GM18526 (cell line): ENCODE measurements around the gene CCNJL.

Experiments used
- POLR2A ChIP-seq: IDR thresholded peaks from 3 replicates; pipeline ENCODE4 v1.6.1; 2011; ENCODE audit not compliant: insufficient read length; ENCODE audit errors: extremely low read depth

Gene CCNJL

DNA sequence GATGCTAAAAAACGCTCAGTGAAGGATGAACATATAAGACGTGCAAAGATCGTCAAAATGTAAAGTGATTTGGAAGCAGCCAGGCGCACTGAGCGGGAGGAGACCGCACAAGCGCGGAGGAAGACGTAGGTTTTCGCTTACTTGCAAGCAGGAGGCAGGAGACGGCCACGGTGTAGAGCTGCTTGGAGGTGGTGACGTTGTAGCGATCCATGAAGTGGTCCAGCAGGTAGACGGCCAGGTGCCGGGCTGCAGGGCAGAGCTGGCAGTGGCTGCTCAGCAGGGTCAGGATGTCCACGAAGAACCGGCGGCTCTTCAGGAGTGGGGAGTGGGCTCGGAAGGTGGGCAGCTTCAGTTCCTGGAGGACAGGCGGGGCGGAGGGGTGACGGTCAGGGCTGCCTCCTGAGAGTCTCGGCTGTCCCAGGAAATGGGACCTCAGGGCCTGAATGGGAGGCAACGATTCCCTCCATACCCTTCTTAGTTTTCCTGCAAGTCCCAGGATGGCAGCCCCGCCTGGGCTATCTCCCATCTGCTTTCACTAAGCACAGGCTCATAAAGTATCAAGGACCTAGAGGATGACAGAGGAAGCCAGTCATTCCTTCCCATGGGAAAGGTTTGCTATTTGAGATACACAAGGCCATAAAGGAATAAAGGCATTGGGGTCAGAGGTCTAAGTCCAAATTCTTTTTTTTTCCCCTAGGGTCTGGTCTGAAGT lies 31.8 kb downstream of the CCNJL start:
- no peak for TF ChIP-seq POLR2A

GRCh38 chr5:160278343-160278742 lies 34.0 kb downstream of the CCNJL start:
- no peak for TF ChIP-seq POLR2A

DNA sequence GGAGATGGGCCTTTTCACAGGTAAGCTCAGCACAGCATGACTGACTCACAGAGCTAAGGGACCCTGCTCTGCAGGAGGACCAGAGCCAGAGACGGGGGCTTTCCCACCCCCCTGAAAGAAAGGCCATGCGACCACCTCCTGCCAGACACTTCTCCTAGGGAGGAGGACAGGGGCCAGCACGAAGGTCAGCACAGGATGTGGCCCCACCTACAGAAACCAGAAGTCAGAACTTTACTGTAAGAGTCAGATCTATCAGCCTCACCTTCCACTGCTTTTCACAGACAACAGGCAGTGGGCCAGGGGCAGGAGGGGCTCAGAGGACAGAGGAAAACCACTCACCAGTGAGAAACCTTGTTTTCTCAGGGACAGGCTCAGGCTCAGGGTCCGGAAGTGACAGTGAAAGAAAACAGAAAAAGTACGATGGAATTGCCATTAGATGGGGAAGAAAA lies 37.9 kb downstream of the CCNJL start:
- TF ChIP-seq POLR2A, result no peak

DNA sequence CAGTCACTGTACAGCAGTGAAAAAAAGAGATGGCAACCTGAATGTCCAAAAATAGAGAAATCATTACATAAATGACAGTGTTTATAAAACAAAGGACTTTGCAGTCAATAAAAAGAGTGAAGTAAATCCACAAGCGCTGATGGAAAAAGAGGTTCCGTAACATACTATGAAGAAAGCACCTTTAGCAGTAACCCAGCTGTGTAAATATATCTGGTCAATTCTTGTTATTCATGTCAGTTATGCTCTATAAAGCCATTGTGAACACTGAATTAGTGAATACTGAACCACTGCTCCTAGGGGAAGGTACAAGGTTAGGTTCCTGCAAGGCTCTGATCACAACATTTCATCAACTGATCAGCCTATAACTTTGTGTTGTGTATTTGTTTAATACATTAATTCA lies 39.5 kb downstream of the CCNJL start:
- no peak for TF ChIP-seq POLR2A

GRCh38 chr5:160272264-160272663 lies 40.1 kb downstream of the CCNJL start:
- no peak for TF ChIP-seq POLR2A

DNA sequence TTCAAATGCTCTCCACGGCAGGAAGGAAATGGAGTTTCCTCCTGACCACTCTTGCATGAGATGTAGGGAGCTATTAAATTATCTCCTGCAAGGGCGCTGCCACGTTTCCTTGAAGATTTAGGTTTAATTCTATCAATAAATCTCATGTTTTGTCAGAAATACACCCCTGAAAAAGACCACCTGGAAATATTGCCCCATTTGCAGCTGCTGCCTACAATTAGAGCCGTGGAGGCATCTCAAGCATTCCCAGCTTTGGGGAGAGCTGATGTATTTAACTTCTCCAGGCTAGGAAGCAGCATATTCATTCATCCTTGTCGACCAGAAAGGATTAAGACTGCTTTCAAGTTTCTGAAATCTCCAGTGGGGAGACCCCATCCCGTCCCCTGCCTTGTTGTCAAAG lies 40.5 kb downstream of the CCNJL start:
- no peak for TF ChIP-seq POLR2A

GRCh38 chr5:160271396-160271795 lies 41.0 kb downstream of the CCNJL start:
- TF ChIP-seq POLR2A, result no peak

DNA sequence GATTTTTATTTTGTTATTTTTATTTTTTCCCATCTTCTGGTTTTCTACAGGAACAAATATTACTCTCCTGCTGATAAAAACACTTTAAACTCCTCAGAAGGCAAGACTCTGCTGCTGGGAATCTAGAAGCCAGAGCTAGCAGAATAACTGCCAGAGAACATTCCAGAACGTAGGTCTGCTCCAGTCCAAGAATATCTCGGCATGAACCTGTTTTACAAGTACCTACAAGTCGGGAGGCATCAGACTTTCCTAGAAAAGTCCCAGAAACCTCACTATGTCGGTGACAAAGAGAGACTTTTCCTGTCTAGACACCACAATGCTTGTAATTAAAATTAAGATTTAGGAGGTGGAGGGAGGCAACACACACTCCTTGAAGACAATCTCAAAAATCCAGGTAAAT lies 41.7 kb downstream of the CCNJL start:
- TF ChIP-seq POLR2A, result no peak

GRCh38 chr5:160269017-160269416 lies 43.3 kb downstream of the CCNJL start:
- no peak for TF ChIP-seq POLR2A

GRCh38 chr5:160268121-160268520 lies 44.2 kb downstream of the CCNJL start:
- TF ChIP-seq POLR2A, result no peak

GRCh38 chr5:160266752-160267345 lies 45.5 kb downstream of the CCNJL start:
- no peak for TF ChIP-seq POLR2A

GRCh38 chr5:160266044-160266443 lies 46.3 kb downstream of the CCNJL start:
- TF ChIP-seq POLR2A, result no peak

- TF ChIP-seq POLR2A, result no peak
Measured at GRCh38 chr5:160263326-160263855, 49.0 kb downstream of the CCNJL start.

DNA sequence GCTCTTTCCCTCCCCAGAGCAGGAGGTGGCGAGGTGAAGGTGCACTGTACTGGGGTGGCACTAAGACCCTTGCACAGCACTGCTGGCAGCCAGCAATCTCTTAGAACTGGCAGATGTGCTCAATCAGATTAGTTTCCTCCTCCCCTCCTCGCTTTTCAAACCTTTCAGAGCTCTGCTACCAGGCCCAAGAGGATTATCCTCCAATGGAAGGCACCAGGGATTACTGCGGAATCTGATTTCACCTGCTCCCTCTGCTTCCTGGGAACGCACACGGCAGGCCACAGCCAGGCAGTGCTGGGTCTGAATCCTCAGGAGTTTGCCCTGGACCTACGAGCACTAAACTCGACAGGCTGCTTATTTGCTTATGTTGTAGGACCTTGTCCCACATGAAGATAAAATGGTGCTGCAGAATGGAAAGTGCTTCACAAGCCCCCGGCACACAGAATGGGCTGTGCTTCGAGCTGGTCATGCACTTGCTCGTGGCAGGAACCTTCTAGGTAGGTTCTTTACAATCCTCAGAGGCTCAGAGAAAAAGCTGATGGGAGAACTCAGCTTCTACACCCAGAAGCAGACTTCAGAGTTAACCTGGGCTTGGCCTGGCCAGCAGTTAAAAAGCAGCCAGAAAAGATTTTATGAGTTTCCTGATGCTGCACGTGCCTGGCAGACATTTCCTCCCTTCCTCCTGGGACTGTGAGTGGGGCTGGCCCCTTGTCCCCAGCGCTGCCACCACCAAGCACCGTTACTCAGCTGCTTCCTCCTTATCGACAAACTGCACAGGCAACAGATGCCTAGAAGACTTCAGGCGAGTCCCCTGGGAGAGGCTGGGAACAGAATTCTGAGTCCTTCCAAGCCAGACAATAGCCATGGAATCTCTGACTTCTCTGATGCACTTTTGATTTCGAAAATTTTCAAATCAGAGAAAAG lies 50.0 kb downstream of the CCNJL start:
- TF ChIP-seq POLR2A, result no peak

DNA sequence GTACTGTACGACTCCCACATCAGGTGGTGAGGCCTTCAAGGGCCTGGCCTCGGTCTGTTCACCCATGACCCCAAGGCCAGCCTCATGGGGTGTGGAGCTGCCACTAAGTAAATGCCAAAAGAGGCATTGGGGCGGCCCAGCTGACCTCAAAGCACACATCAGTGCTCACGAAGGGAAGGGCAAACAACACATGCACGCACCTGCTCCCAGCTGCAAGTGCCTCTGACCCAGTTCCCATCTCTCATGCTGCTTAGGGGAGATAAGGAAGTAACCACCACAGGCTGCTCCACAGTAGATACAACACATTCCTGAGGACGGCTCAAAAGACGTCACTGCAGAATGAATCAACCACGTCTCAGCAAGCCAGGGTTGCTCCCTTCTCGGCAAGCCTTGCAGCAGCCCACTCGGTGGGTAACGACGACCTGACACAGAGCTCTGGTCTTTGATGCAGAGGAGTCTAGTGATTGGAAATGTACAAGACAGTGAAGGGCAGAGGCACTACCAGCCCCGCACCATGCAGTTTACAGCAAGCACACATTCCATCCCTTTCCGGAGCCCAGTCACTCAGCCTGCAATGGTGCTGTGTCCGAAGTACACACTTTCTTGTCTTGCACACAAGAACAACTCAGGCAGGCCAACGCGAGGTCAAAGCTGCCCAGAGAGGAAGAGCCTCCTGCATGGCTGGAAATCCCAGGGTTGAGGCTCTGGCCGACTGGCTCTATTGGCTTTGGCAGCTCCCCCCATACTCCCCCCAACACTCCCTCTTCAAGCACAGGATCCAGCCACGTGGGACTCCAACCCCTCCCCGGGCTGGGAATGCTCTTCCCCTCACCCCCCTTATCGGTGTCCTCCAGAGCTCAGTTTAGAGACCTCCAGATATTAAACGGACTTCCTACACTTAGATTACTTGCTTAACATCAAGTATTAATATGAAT lies 51.2 kb downstream of the CCNJL start:
- TF ChIP-seq POLR2A, result no peak
